ENCODE measurements around the gene LIPN. TPM values are rescaled to one million over a fixed set of nuclear protein-coding genes. Genes with fewer than 3 reads are reported as not detected.

The LIPN gene
- total and polyA plus RNA-seq, 2 experiments from 2014 or later: not detected

DNA sequence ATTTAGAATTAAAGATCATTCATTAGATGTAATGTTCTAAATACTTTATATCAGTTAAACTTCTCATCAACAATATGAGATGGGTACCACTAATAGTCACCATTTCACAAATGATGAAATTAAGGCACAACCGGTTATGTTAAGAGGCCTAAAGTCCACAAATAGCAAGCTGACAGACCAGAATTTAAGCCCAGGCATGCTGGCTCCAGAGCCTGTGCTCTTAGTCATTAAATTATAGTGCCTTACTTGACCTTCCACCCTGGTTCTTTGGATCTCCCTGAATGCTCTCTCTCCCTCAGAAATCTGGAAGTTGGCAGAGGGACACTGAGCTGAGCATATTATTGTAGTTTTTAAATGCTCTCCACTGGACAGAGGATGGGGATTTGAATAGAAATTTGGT is 3.6 kb downstream of the LIPN start (continued):
- TF ChIP-seq, protein P1, sequence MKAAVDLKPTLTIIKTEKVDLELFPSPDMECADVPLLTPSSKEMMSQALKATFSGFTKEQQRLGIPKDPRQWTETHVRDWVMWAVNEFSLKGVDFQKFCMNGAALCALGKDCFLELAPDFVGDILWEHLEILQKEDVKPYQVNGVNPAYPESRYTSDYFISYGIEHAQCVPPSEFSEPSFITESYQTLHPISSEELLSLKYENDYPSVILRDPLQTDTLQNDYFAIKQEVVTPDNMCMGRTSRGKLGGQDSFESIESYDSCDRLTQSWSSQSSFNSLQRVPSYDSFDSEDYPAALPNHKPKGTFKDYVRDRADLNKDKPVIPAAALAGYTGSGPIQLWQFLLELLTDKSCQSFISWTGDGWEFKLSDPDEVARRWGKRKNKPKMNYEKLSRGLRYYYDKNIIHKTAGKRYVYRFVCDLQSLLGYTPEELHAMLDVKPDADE (IDR thresholded peaks at IDR 0.05): no peak
- TF ChIP-seq CREB1 (CRISPR knock-in tag; IDR thresholded peaks at IDR 0.05; ENCODE audit: low read depth) (no peak), STAT1 (IDR thresholded peaks at IDR 0.05; ENCODE audit: unreplicated experiment) (no peak), NANOG (IDR thresholded peaks at IDR 0.05; ENCODE audit: borderline replicate concordance) (no peak)

DNA sequence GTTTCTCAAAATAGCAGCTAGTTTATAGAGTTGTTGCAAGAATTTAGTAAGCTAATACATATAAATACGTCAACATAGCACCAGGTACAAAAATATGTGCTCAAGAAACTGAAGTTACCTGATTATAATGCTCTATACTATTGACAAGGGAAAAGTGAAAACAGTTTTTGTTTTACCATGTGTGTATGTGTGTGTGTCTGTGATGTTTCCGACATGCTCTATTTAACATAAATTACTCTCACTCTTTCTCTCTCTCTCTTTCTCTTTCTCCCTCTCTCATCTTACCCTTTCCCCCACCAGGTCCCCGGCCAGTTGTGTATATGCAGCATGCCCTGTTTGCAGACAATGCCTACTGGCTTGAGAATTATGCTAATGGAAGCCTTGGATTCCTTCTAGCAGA is 4.3 kb downstream of the LIPN start:
- no peak for DNase-seq (ENCODE audit: low spot score)
- no peak for ATAC-seq
- H3K27me3 Mint-ChIP-seq (ENCODE audit: insufficient read depth, low read depth, poor library complexity): peaks cover 1% of the 10 kb centered on the region

More for the DNA sequence above, 4.3 kb downstream of the LIPN start:
- Histone ChIP-seq H3K36me3 (ENCODE audit: insufficient read depth) (no peaks in the 10 kb centered on the region), H3K4me3 (no peak overlapping the region), H3F3A (replicated peaks; ENCODE audit: low read depth) (no peaks in the 10 kb centered on the region), H3K27me3 (ENCODE audit: insufficient read depth) (no peaks in the 10 kb centered on the region), H3K9me2 (ENCODE audit: insufficient read depth) (no peaks in the 10 kb centered on the region), H2AFZ (no peak overlapping the region), H4K20me1 (replicated peaks; ENCODE audit: insufficient read depth) (no peaks in the 10 kb centered on the region), H3K27ac (ENCODE audit: low read depth) (no peak overlapping the region), H3K79me2 (replicated peaks; ENCODE audit: insufficient read depth) (no peaks in the 10 kb centered on the region), H3K4me2 (no peak overlapping the region), H3K4me1 (ENCODE audit: insufficient read depth) (no peaks in the 10 kb centered on the region)
- Mint-ChIP-seq H3K36me3 (ENCODE audit: low read depth) (no peaks in the 10 kb centered on the region), H3K4me1 (peaks cover 14% of the 10 kb centered on the region), H3K4me3 (no peak overlapping the region), H3K9me3 (no peaks in the 10 kb centered on the region), H3K27ac (no peak overlapping the region)
- TF ChIP-seq CREB1 (CRISPR knock-in tag; IDR thresholded peaks at IDR 0.05; ENCODE audit: low read depth): no peak
- no peak for TF ChIP-seq POLR2AphosphoS5 (IDR thresholded peaks at IDR 0.05; ENCODE audit: low read depth)
- TF ChIP-seq, protein P2, sequence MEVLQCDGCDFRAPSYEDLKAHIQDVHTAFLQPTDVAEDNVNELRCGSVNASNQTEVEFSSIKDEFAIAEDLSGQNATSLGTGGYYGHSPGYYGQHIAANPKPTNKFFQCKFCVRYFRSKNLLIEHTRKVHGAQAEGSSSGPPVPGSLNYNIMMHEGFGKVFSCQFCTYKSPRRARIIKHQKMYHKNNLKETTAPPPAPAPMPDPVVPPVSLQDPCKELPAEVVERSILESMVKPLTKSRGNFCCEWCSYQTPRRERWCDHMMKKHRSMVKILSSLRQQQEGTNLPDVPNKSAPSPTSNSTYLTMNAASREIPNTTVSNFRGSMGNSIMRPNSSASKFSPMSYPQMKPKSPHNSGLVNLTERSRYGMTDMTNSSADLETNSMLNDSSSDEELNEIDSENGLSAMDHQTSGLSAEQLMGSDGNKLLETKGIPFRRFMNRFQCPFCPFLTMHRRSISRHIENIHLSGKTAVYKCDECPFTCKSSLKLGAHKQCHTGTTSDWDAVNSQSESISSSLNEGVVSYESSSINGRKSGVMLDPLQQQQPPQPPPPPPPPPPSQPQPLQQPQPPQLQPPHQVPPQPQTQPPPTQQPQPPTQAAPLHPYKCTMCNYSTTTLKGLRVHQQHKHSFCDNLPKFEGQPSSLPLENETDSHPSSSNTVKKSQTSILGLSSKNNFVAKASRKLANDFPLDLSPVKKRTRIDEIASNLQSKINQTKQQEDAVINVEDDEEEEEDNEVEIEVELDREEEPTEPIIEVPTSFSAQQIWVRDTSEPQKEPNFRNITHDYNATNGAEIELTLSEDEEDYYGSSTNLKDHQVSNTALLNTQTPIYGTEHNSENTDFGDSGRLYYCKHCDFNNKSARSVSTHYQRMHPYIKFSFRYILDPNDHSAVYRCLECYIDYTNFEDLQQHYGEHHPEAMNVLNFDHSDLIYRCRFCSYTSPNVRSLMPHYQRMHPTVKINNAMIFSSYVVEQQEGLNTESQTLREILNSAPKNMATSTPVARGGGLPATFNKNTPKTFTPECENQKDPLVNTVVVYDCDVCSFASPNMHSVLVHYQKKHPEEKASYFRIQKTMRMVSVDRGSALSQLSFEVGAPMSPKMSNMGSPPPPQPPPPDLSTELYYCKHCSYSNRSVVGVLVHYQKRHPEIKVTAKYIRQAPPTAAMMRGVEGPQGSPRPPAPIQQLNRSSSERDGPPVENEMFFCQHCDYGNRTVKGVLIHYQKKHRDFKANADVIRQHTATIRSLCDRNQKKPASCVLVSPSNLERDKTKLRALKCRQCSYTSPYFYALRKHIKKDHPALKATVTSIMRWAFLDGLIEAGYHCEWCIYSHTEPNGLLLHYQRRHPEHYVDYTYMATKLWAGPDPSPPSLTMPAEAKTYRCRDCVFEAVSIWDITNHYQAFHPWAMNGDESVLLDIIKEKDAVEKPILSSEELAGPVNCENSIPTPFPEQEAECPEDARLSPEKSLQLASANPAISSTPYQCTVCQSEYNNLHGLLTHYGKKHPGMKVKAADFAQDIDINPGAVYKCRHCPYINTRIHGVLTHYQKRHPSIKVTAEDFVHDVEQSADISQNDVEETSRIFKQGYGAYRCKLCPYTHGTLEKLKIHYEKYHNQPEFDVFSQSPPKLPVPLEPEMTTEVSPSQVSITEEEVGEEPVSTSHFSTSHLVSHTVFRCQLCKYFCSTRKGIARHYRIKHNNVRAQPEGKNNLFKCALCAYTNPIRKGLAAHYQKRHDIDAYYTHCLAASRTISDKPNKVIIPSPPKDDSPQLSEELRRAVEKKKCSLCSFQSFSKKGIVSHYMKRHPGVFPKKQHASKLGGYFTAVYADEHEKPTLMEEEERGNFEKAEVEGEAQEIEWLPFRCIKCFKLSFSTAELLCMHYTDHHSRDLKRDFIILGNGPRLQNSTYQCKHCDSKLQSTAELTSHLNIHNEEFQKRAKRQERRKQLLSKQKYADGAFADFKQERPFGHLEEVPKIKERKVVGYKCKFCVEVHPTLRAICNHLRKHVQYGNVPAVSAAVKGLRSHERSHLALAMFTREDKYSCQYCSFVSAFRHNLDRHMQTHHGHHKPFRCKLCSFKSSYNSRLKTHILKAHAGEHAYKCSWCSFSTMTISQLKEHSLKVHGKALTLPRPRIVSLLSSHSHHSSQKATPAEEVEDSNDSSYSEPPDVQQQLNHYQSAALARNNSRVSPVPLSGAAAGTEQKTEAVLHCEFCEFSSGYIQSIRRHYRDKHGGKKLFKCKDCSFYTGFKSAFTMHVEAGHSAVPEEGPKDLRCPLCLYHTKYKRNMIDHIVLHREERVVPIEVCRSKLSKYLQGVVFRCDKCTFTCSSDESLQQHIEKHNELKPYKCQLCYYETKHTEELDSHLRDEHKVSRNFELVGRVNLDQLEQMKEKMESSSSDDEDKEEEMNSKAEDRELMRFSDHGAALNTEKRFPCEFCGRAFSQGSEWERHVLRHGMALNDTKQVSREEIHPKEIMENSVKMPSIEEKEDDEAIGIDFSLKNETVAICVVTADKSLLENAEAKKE (CRISPR knock-in tag; IDR thresholded peaks at IDR 0.05): no peak
- TF ChIP-seq, protein P3, sequence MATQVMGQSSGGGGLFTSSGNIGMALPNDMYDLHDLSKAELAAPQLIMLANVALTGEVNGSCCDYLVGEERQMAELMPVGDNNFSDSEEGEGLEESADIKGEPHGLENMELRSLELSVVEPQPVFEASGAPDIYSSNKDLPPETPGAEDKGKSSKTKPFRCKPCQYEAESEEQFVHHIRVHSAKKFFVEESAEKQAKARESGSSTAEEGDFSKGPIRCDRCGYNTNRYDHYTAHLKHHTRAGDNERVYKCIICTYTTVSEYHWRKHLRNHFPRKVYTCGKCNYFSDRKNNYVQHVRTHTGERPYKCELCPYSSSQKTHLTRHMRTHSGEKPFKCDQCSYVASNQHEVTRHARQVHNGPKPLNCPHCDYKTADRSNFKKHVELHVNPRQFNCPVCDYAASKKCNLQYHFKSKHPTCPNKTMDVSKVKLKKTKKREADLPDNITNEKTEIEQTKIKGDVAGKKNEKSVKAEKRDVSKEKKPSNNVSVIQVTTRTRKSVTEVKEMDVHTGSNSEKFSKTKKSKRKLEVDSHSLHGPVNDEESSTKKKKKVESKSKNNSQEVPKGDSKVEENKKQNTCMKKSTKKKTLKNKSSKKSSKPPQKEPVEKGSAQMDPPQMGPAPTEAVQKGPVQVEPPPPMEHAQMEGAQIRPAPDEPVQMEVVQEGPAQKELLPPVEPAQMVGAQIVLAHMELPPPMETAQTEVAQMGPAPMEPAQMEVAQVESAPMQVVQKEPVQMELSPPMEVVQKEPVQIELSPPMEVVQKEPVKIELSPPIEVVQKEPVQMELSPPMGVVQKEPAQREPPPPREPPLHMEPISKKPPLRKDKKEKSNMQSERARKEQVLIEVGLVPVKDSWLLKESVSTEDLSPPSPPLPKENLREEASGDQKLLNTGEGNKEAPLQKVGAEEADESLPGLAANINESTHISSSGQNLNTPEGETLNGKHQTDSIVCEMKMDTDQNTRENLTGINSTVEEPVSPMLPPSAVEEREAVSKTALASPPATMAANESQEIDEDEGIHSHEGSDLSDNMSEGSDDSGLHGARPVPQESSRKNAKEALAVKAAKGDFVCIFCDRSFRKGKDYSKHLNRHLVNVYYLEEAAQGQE (IDR thresholded peaks at IDR 0.05; ENCODE audit: unreplicated experiment): no peak

Data from GM23338 (cell line).